ENCODE results near the gene AXDND1.

The AXDND1 gene

GRCh38 chr1:179547021-179547535, 181.3 kb downstream of the AXDND1 start:
- Mint-ChIP-seq H3K9me3 (peaks cover 3% of the 10 kb centered on the region), H3K27me3 (ENCODE audit: low read depth, poor library complexity) (peaks cover 6% of the 10 kb centered on the region), H3K36me3 (ENCODE audit: low read depth) (no peaks in the 10 kb centered on the region), H3K4me1 (peaks cover 9% of the 10 kb centered on the region), H3K4me3 (no peak overlapping the region), H3K27ac (no peak overlapping the region)
- TF ChIP-seq, protein P1, sequence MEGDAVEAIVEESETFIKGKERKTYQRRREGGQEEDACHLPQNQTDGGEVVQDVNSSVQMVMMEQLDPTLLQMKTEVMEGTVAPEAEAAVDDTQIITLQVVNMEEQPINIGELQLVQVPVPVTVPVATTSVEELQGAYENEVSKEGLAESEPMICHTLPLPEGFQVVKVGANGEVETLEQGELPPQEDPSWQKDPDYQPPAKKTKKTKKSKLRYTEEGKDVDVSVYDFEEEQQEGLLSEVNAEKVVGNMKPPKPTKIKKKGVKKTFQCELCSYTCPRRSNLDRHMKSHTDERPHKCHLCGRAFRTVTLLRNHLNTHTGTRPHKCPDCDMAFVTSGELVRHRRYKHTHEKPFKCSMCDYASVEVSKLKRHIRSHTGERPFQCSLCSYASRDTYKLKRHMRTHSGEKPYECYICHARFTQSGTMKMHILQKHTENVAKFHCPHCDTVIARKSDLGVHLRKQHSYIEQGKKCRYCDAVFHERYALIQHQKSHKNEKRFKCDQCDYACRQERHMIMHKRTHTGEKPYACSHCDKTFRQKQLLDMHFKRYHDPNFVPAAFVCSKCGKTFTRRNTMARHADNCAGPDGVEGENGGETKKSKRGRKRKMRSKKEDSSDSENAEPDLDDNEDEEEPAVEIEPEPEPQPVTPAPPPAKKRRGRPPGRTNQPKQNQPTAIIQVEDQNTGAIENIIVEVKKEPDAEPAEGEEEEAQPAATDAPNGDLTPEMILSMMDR (IDR thresholded peaks at IDR 0.05) = no peak
- DNase-seq = no peak

GRCh38 chr1:179548666-179549367, 183.0 kb downstream of the AXDND1 start:
- Mint-ChIP-seq H3K36me3 (ENCODE audit: low read depth) (no peaks in the 10 kb centered on the region), H3K27ac (no peak overlapping the region), H3K9me3 (no peaks in the 10 kb centered on the region), H3K4me3 (no peak overlapping the region), H3K4me1 (peaks cover 11% of the 10 kb centered on the region), H3K27me3 (ENCODE audit: low read depth, poor library complexity) (peaks cover 6% of the 10 kb centered on the region)
- no peak for DNase-seq
- TF ChIP-seq, protein P1 (IDR thresholded peaks at IDR 0.05) = no peak

DNA sequence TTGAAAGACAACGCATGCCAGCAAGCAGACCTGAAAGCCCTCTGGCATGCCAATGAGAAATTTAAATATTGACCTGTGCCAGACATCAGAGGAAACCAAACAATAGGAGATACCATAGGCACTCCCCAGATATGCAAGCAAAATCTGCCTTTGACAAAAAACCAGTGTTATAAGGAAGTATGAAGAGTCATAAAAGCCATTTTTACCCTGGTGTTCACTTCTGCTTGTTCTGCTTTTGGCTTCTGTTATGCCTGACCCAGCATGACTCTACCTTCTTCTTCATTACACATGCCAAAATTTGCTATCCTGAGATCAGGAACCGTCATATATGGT, 183.6 kb downstream of the AXDND1 start:
- DNase-seq = no peak
- H3K4me1 Mint-ChIP-seq = peaks cover 11% of the 10 kb centered on the region
- H3K9me3 Mint-ChIP-seq = no peaks in the 10 kb centered on the region
- no peak overlapping the region for H3K4me3 Mint-ChIP-seq
- no peak overlapping the region for H3K27ac Mint-ChIP-seq
- H3K27me3 Mint-ChIP-seq (ENCODE audit: low read depth, poor library complexity) = peaks cover 6% of the 10 kb centered on the region
- TF ChIP-seq, protein P1 (IDR thresholded peaks at IDR 0.05) = no peak
- H3K36me3 Mint-ChIP-seq (ENCODE audit: low read depth) = no peaks in the 10 kb centered on the region

GRCh38 chr1:179550746-179551682, 185.2 kb downstream of the AXDND1 start:
- peaks cover 11% of the 10 kb centered on the region for H3K4me1 Mint-ChIP-seq
- DNase-seq = no peak
- no peaks in the 10 kb centered on the region for H3K9me3 Mint-ChIP-seq
- H3K4me3 Mint-ChIP-seq = no peak overlapping the region
- H3K27me3 Mint-ChIP-seq (ENCODE audit: low read depth, poor library complexity) = peaks cover 6% of the 10 kb centered on the region
- H3K27ac Mint-ChIP-seq = no peak overlapping the region
- no peaks in the 10 kb centered on the region for H3K36me3 Mint-ChIP-seq (ENCODE audit: low read depth)
- TF ChIP-seq, protein P1 (IDR thresholded peaks at IDR 0.05) = no peak

DNA sequence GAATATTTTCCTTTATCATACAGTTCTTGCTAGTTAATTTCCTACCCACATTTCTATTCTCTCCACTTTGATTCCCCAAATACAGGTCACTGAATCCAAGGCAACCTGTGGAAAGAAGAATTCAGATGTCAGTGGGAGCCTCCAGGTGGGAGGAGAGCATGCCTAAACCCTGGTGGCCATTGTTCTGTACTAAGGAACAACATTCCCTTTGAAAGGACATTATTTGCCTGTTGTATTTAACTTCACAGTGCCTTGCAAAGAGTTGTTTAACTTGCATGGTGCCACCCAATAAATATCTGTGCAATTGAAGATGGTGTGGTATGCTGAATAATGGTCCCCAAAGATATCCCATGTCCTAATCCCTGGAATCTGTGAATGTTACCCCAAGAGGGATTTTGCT, 188.7 kb downstream of the AXDND1 start:
- no peak for DNase-seq
- H3K4me1 Mint-ChIP-seq = peaks cover 11% of the 10 kb centered on the region
- no peak overlapping the region for H3K27ac Mint-ChIP-seq

More for the DNA sequence above, 188.7 kb downstream of the AXDND1 start:
- H3K36me3 Mint-ChIP-seq (ENCODE audit: low read depth) = no peaks in the 10 kb centered on the region
- peaks cover 6% of the 10 kb centered on the region for H3K27me3 Mint-ChIP-seq (ENCODE audit: low read depth, poor library complexity)
- H3K9me3 Mint-ChIP-seq = no peaks in the 10 kb centered on the region
- no peak overlapping the region for H3K4me3 Mint-ChIP-seq
- TF ChIP-seq, protein P1 (IDR thresholded peaks at IDR 0.05) = no peak
